GM12878 (cell line): ENCODE data around the gene CFP. TPM values are rescaled to one million over a fixed set of nuclear protein-coding genes. Genes with fewer than 3 reads are reported as not detected.

Source experiments
- ATAC-seq: fragments of 200-7000 bp; cut with Tn5 transposase; 3 replicates; pipeline ENCODE4 v1.9.1; 2020; ENCODE audit warnings: mild to moderate bottlenecking, moderate library complexity
- BruUV-seq: library from RNA; stranded (reverse); fragments of 400-500 nt; replicated peaks from 2 replicates; lab custom pipeline; 2021; lab: Mats Ljungman, UMichigan
- CTCF ChIA-PET: fragments of 300-600 bp; sonication (Branson Sonifier 250); formaldehyde crosslinking; extraction: SDS; loops from one replicate; lab custom pipeline; 2021; ENCODE audit warnings: inconsistent platforms; lab: Yijun Ruan, JAX
- POLR2A ChIA-PET: fragments of 350-600 bp; formaldehyde crosslinking; extraction: SDS; loops from one replicate; lab custom pipeline; 2021; ENCODE audit warnings: inconsistent platforms; lab: Charles Lee
- RAD21 ChIA-PET: fragments of 300-600 bp; sonication (Branson Sonifier 250); formaldehyde crosslinking; loops from one replicate; lab custom pipeline; 2023; ENCODE audit warnings: antibody characterized with exemption; ENCODE audit not compliant: unreplicated experiment; lab: Charles Lee
- SMC1A ChIA-PET: fragments of 300-600 bp; sonication (Branson Sonifier 250); formaldehyde crosslinking; loops from one replicate; lab custom pipeline; 2023; ENCODE audit not compliant: unreplicated experiment, uncharacterized antibody; lab: Charles Lee
- DNase-seq: peaks from one replicate; pipeline ENCODE4 v3.0.0-alpha.2; 2011; ENCODE audit warnings: low read depth, low spot score
- FAIRE-seq: peaks from 3 replicates; lab custom pipeline; 2011; peaks lifted over from hg19 to GRCh38; lab: Jason Lieb, UNC
- H2AFZ ChIP-seq: 2 replicates; pipeline ENCODE4 v1.6.0; 2011; ENCODE audit warnings: low read depth, low read length, control low read depth; ENCODE audit not compliant: control insufficient read depth
- H3K27ac ChIP-seq: 2 replicates; pipeline ENCODE4 v1.5.1; 2011; ENCODE audit warnings: control low read depth; ENCODE audit not compliant: control insufficient read depth, insufficient read depth
- H3K27me3 ChIP-seq, 2 experiments: replicated peaks in 1 of 2; 2 replicates each; pipeline versions ENCODE4 v1.6.0 to v1.6.1; 2011; ENCODE audit warnings: low read length in 1 of 2; ENCODE audit not compliant: control insufficient read depth in 2 of 2, insufficient read depth in 2 of 2
- H3K36me3 ChIP-seq, 2 experiments: 2 replicates each; pipeline ENCODE4 v1.5.1; 2011; ENCODE audit warnings: low read length in 1 of 2; ENCODE audit not compliant: control insufficient read depth in 2 of 2, insufficient read depth in 2 of 2
- H3K4me1 ChIP-seq: 2 replicates; pipeline ENCODE4 v1.6.1; 2011; ENCODE audit warnings: mild to moderate bottlenecking, low read length, moderate library complexity, mixed read lengths; ENCODE audit not compliant: control insufficient read depth, insufficient read depth
- H3K4me2 ChIP-seq: 2 replicates; pipeline ENCODE4 v1.6.0; 2011; ENCODE audit warnings: control low read depth; ENCODE audit not compliant: control insufficient read depth, insufficient read depth
- H3K4me3 ChIP-seq: fragments of 200-600 bp; sonication (generic); 2 replicates; pipeline ENCODE4 v1.5.1; 2016
- H3K79me2 ChIP-seq: 2 replicates; pipeline ENCODE4 v1.6.0; 2011; ENCODE audit warnings: low read length; ENCODE audit not compliant: control insufficient read depth, insufficient read depth
- H3K9ac ChIP-seq: 2 replicates; pipeline ENCODE4 v1.8.0; 2011; ENCODE audit warnings: low read length, control low read depth, mixed read lengths; ENCODE audit not compliant: control insufficient read depth, insufficient read depth
- H3K9me3 ChIP-seq: replicated peaks from 3 replicates; pipeline ENCODE4 v1.5.1; 2011; ENCODE audit warnings: mild to moderate bottlenecking, low read length; ENCODE audit not compliant: control insufficient read depth, insufficient read depth
- H4K20me1 ChIP-seq: 2 replicates; pipeline ENCODE4 v1.6.0; 2011; ENCODE audit not compliant: control insufficient read depth, insufficient read depth
- BRCA1 ChIP-seq: IDR thresholded peaks from 2 replicates; pipeline ENCODE4 v1.6.1; 2011; ENCODE audit warnings: low read depth, low read length, improper control_type of control experiment
- CHD2 ChIP-seq: IDR thresholded peaks from 2 replicates; pipeline ENCODE4 v1.6.1; 2011; ENCODE audit warnings: low read depth, low read length, improper control_type of control experiment, borderline replicate concordance
- CREM ChIP-seq: IDR thresholded peaks from 2 replicates; pipeline ENCODE4 v1.6.1; 2014; ENCODE audit warnings: antibody characterized with exemption, low read depth
- EZH2 ChIP-seq: IDR thresholded peaks from 2 replicates; pipeline ENCODE4 v1.6.1; 2012; ENCODE audit warnings: low read depth, mild to moderate bottlenecking, control low read depth, inconsistent platforms, low read length, borderline replicate concordance; ENCODE audit not compliant: control insufficient read depth
- FOS ChIP-seq: IDR thresholded peaks from 3 replicates; pipeline ENCODE4 v1.6.1; 2011; ENCODE audit warnings: borderline replicate concordance; ENCODE audit not compliant: insufficient read length; ENCODE audit errors: extremely low read depth
- LARP7 ChIP-seq: fragments of 450-650 bp; IDR thresholded peaks from 2 replicates; pipeline ENCODE4 v1.6.1; 2017; ENCODE audit warnings: mild to moderate bottlenecking
- MEF2A ChIP-seq: IDR thresholded peaks from 2 replicates; pipeline ENCODE4 v1.6.1; 2011; ENCODE audit warnings: low read depth, mild to moderate bottlenecking, low read length, moderate library complexity; ENCODE audit not compliant: insufficient read depth
- MTA2 ChIP-seq: fragments of 450-650 bp; IDR thresholded peaks from 2 replicates; pipeline ENCODE4 v1.6.1; 2016; ENCODE audit warnings: low read depth, mild to moderate bottlenecking, moderate library complexity
- PML ChIP-seq: IDR thresholded peaks from 2 replicates; pipeline ENCODE4 v1.6.1; 2012; ENCODE audit warnings: low read length, inconsistent platforms
- POU2F2 ChIP-seq: IDR thresholded peaks from 3 replicates; pipeline ENCODE4 v1.6.1; 2011; ENCODE audit warnings: low read depth, mild to moderate bottlenecking, low read length, borderline replicate concordance
- RAD21 ChIP-seq: IDR thresholded peaks from 2 replicates; pipeline ENCODE4 v1.6.1; 2011; ENCODE audit warnings: mild to moderate bottlenecking, low read depth, low read length, moderate library complexity; ENCODE audit not compliant: insufficient read depth
- RB1 ChIP-seq: fragments of 450-650 bp; formaldehyde crosslinking; IDR thresholded peaks from 2 replicates; pipeline ENCODE4 v1.6.1; 2017; ENCODE audit warnings: mild to moderate bottlenecking, borderline replicate concordance
- RELA ChIP-seq: fragments of 450-650 bp; IDR thresholded peaks from 2 replicates; pipeline ENCODE4 v1.8.0; 2014; ENCODE audit warnings: borderline replicate concordance; ENCODE audit not compliant: partially characterized antibody
- SMAD1 ChIP-seq: fragments of 450-650 bp; IDR thresholded peaks from 2 replicates; pipeline ENCODE4 v1.6.1; 2018; ENCODE audit warnings: mild to moderate bottlenecking, low read depth; ENCODE audit not compliant: partially characterized antibody
- TBL1XR1 ChIP-seq: IDR thresholded peaks from 2 replicates; pipeline ENCODE4 v1.6.1; 2012; ENCODE audit warnings: low read depth, low read length, improper control_type of control experiment
- YY1 ChIP-seq: IDR thresholded peaks from 2 replicates; pipeline ENCODE4 v1.6.1; 2011; ENCODE audit warnings: low read depth, mild to moderate bottlenecking, low read length
- ZNF384 ChIP-seq: IDR thresholded peaks from 2 replicates; pipeline ENCODE4 v1.6.1; 2012; ENCODE audit warnings: low read depth, mild to moderate bottlenecking, low read length, improper control_type of control experiment, borderline replicate concordance
- ZNF592 ChIP-seq: fragments of 450-650 bp; IDR thresholded peaks from 2 replicates; pipeline ENCODE4 v1.6.1; 2017; ENCODE audit warnings: mild to moderate bottlenecking, moderate library complexity
- WGBS: methylation state at CpG from one replicate; pipeline ENCODE4 v1.1.6; 2016; ENCODE audit warnings: low lambda C conversion rate; ENCODE audit not compliant: insufficient replicate concordance, insufficient coverage; ENCODE audit errors: missing lambda C conversion rate; 5-methylcytosine and 5-hydroxymethylcytosine counted together
- in situ Hi-C: fragments of 300-500 bp; cut with MboI; formaldehyde crosslinking; loops from 9 replicates; pipeline ENCODE4 v1.14.3; 2018; ENCODE audit warnings: mixed read lengths
- intact Hi-C: fragments of 100-400 bp; cut with micrococcal nuclease; formaldehyde crosslinking; loops from one replicate; pipeline ENCODE4 v1.14.2; 2022; ENCODE audit not compliant: unreplicated experiment
- polyA plus RNA-seq, 11 experiments: library from polyadenylated mRNA; depleted of rRNA in 4 of 11; unstranded in 6 of 11; stranded (reverse) in 5 of 11; fragments of >200 nt; fragmentation: Nextera tagmentation in 4 of 11; fragmentation: Illumina TruSeq in 1 of 11; extraction: Ambion mirVana in 4 of 11; extraction: Trizol in 1 of 11; gene quantifications; 1 replicate in 1 of 11; 2 replicates in 10 of 11; pipeline versions ENCODE4 v1.2.1 to v1.2.3, GENCODE V29; 2011 to 2016; ENCODE audit warnings: inconsistent platforms in 2 of 11, missing spikeins in 2 of 11, low read depth in 1 of 11
- total RNA-seq, 4 experiments: library from RNA; depleted of rRNA in 3 of 4; stranded (reverse); fragments of >200 nt in 3 of 4; fragmentation: Illumina TruSeq in 1 of 4; extraction: Trizol in 1 of 4; gene quantifications; 2 replicates each; pipeline versions ENCODE4 v1.2.1 to v1.2.3, GENCODE V29; 2013 to 2021
- TF ChIP-seq, protein P1 (sequence below): fragments of 450-650 bp; formaldehyde crosslinking; IDR thresholded peaks from 2 replicates; pipeline ENCODE4 v1.5.0; 2022; ENCODE audit warnings: mild to moderate bottlenecking, missing genetic modification characterization

CFP gene
- total and polyA plus RNA-seq, 10 of the 15 experiments (the other 5 are each of a cell fraction or from before 2014, with no cell fraction given), result 0.72 to 10.1 (median 2.8) TPM

DNA sequence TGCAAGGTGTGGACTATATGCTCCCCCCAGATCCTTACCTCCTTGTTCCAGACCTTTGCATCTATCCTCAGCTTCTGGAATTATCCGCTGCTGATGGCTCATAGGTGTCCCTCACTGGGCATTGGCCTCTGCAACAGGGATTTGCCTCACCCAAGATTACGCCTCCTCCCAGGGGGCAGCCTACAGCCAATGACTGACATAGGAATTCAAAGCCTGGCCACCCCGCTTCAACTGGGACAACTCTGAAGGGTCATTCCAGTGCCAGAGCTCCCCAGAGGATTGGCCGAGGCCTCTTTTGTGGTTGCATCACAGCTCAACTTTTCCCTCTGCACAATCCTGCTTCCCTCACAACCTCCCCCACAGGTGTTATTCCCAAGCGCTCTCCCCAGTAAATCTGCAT, 15.1 kb downstream of the CFP start:
- Histone ChIP-seq H3K79me2 (no peaks in the 10 kb centered on the region), H3K36me3 (no peaks in the 10 kb centered on the region), H3K9me3 (no peaks in the 10 kb centered on the region), H3K27me3 (no peaks in the 10 kb centered on the region), H3K9ac (no peak overlapping the region), H2AFZ (no peak overlapping the region), H3K27ac (no peak overlapping the region), H3K4me2 (no peak overlapping the region), H3K4me1 (no peaks in the 10 kb centered on the region), H3K4me3 (no peak overlapping the region), H4K20me1 (no peaks in the 10 kb centered on the region; the same call in 1 of the 2 replicates)
- DNase-seq (no peak), ATAC-seq (no peak), FAIRE-seq (no peak)
- ChIA-PET SMC1A (interaction anchor here (0.9 kb wide), 1 partner anchor 59 kb away, joined by 4 read pairs; no protein-coding TSS in a partner anchor), CTCF (no interaction called here), POLR2A (no interaction called here), RAD21 (no interaction called here)
- 37% methylated on average over 5 of the region's 5 CpGs for WGBS
- TF ChIP-seq TBL1XR1 (no peak), POU2F2 (no peak), RELA (no peak), RB1 (no peak), SMAD1 (no peak), PML (no peak), RAD21 (no peak), CHD2 (no peak), YY1 (no peak), CREM (no peak), BRCA1 (no peak), EZH2 (no peak), ZNF592 (no peak), MTA2 (no peak), FOS (no peak), MEF2A (no peak), LARP7 (no peak), ZNF384 (no peak)
- TF ChIP-seq, protein P1, sequence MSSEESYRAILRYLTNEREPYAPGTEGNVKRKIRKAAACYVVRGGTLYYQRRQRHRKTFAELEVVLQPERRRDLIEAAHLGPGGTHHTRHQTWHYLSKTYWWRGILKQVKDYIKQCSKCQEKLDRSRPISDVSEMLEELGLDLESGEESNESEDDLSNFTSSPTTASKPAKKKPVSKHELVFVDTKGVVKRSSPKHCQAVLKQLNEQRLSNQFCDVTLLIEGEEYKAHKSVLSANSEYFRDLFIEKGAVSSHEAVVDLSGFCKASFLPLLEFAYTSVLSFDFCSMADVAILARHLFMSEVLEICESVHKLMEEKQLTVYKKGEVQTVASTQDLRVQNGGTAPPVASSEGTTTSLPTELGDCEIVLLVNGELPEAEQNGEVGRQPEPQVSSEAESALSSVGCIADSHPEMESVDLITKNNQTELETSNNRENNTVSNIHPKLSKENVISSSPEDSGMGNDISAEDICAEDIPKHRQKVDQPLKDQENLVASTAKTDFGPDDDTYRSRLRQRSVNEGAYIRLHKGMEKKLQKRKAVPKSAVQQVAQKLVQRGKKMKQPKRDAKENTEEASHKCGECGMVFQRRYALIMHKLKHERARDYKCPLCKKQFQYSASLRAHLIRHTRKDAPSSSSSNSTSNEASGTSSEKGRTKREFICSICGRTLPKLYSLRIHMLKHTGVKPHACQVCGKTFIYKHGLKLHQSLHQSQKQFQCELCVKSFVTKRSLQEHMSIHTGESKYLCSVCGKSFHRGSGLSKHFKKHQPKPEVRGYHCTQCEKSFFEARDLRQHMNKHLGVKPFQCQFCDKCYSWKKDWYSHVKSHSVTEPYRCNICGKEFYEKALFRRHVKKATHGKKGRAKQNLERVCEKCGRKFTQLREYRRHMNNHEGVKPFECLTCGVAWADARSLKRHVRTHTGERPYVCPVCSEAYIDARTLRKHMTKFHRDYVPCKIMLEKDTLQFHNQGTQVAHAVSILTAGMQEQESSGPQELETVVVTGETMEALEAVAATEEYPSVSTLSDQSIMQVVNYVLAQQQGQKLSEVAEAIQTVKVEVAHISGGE (CRISPR knock-in tag), result no peak
- in situ Hi-C loops (no loop called here), intact Hi-C loops (no loop called here)
- no TSS peak for BruUV-seq
